PC-3 (cell line): Measurements from ENCODE around the gene AIG1. TPM values are rescaled to one million over a fixed set of nuclear protein-coding genes. Genes with fewer than 3 reads are reported as not detected.

Experiments
- ATAC-seq: fragments of 200-7000 bp; cut with Tn5 transposase; 2 replicates; pipeline ENCODE4 v1.9.1; 2020; ENCODE audit warnings: mild to moderate bottlenecking, moderate library complexity
- BruUV-seq: library from RNA; stranded (reverse); fragments of 400-500 nt; replicated peaks from 2 replicates; lab custom pipeline; 2021; lab: Mats Ljungman, UMichigan
- CTCF ChIA-PET: fragments of 300-600 bp; sonication (Branson Sonifier 250); formaldehyde crosslinking; loops from one replicate; lab custom pipeline; 2022; ENCODE audit warnings: antibody characterized with exemption; lab: Charles Lee
- POLR2A ChIA-PET: fragments of 300-600 bp; sonication (Branson Sonifier 250); formaldehyde crosslinking; loops from one replicate; lab custom pipeline; 2022; ENCODE audit warnings: antibody characterized with exemption; ENCODE audit not compliant: unreplicated experiment; lab: Charles Lee
- DNase-seq: peaks from one replicate; pipeline ENCODE4 v3.0.0-alpha.2; 2015
- H2AFZ ChIP-seq: fragments of 300-600 bp; sonication (generic); 2 replicates; pipeline ENCODE4 v1.6.0; 2016; ENCODE audit warnings: antibody characterized with exemption, low read length
- H3F3A ChIP-seq: fragments of 300-600 bp; sonication (generic); one replicate; pipeline ENCODE4 v1.6.0; 2017; ENCODE audit warnings: antibody characterized with exemption, low read length, control low read depth, mild to moderate bottlenecking; ENCODE audit not compliant: unreplicated experiment
- H3K27ac ChIP-seq: fragments of 300-600 bp; sonication (generic); 2 replicates; pipeline ENCODE4 v1.5.1; 2016; ENCODE audit warnings: mild to moderate bottlenecking, low read length
- H3K27me3 ChIP-seq: fragments of 300-600 bp; sonication (generic); 2 replicates; pipeline ENCODE4 v1.6.1; 2016; ENCODE audit warnings: low read length, mixed read lengths
- H3K36me3 ChIP-seq: fragments of 300-600 bp; sonication (generic); 2 replicates; pipeline ENCODE4 v1.6.1; 2016; ENCODE audit warnings: low read depth, mixed run types, low read length, mixed read lengths
- H3K4me1 ChIP-seq: fragments of 300-600 bp; sonication (generic); 2 replicates; pipeline ENCODE4 v1.5.1; 2016; ENCODE audit warnings: low read length; ENCODE audit not compliant: insufficient read depth
- H3K4me2 ChIP-seq: fragments of 300-600 bp; sonication (generic); 2 replicates; pipeline ENCODE4 v1.6.0; 2016; ENCODE audit warnings: low read length
- H3K4me3 ChIP-seq: fragments of 300-600 bp; sonication (generic); 2 replicates; pipeline ENCODE4 v1.5.1; 2016; ENCODE audit warnings: mild to moderate bottlenecking, low read length, mixed read lengths
- H3K79me2 ChIP-seq: fragments of 300-600 bp; sonication (generic); 2 replicates; pipeline ENCODE4 v1.6.1; 2017; ENCODE audit warnings: low read length, mixed read lengths
- H3K9ac ChIP-seq: fragments of 300-600 bp; sonication (generic); 2 replicates; pipeline ENCODE4 v1.6.0; 2016; ENCODE audit warnings: mild to moderate bottlenecking, low read length
- H3K9me2 ChIP-seq: fragments of 300-600 bp; sonication (generic); replicated peaks from 2 replicates; pipeline ENCODE4 v1.6.1; 2016; ENCODE audit warnings: mixed run types, low read length, mixed read lengths
- H3K9me3 ChIP-seq: fragments of 300-600 bp; sonication (generic); 2 replicates; pipeline ENCODE4 v1.6.1; 2016; ENCODE audit warnings: low read length, mixed read lengths
- H4K20me1 ChIP-seq: fragments of 300-600 bp; sonication (generic); 2 replicates; pipeline ENCODE4 v1.6.1; 2016; ENCODE audit warnings: low read length, mixed read lengths
- CTCF ChIP-seq: fragments of 300-600 bp; sonication (generic); conservative IDR thresholded peaks from 2 replicates; pipeline ENCODE4 v1.5.1; 2017; ENCODE audit warnings: antibody characterized with exemption, low read depth, mild to moderate bottlenecking, low read length
- EZH2 ChIP-seq: fragments of 300-600 bp; sonication (generic); IDR thresholded peaks from one replicate; pipeline ENCODE4 v1.6.1; 2017; ENCODE audit warnings: antibody characterized with exemption, mild to moderate bottlenecking, low read length; ENCODE audit not compliant: unreplicated experiment
- EZH2phosphoT487 ChIP-seq: fragments of 300-600 bp; sonication (generic); IDR thresholded peaks from 2 replicates; pipeline ENCODE4 v1.6.1; 2018; ENCODE audit warnings: mild to moderate bottlenecking, antibody characterized with exemption, low read length, borderline replicate concordance
- intact Hi-C: fragments of 100-400 bp; cut with micrococcal nuclease; formaldehyde crosslinking; loops from 2 replicates; pipeline ENCODE4 v1.9.0; 2023
- total RNA-seq: library from RNA; depleted of rRNA; stranded (reverse); fragments of >200 nt; gene quantifications from 2 replicates; pipeline ENCODE4 v1.2.3, GENCODE V29; 2014

The AIG1 gene
- total RNA-seq, 1 experiment from 2014 or later, result 32.7 TPM

- intact Hi-C loops, result no loop called here
- no peak overlapping the region for H3K4me2 ChIP-seq
- H3K4me3 ChIP-seq, result no peak overlapping the region
- ATAC-seq, result no peak
- no peaks in the 10 kb centered on the region for H3F3A ChIP-seq
- no peak overlapping the region for H3K9ac ChIP-seq
- no TSS peak for BruUV-seq
- DNase-seq, result no peak
- no peaks in the 10 kb centered on the region for H3K4me1 ChIP-seq
- no peaks in the 10 kb centered on the region for H3K79me2 ChIP-seq
- no peaks in the 10 kb centered on the region for H3K27me3 ChIP-seq
- POLR2A ChIA-PET, result no interaction called here
- no peak for TF ChIP-seq EZH2phosphoT487
- TF ChIP-seq EZH2, result no peak
- no peak for TF ChIP-seq CTCF
- no peaks in the 10 kb centered on the region for H3K9me3 ChIP-seq
- no peaks in the 10 kb centered on the region for H4K20me1 ChIP-seq
- CTCF ChIA-PET, result no interaction called here
- no peak overlapping the region for H2AFZ ChIP-seq
- H3K36me3 ChIP-seq, result no peaks in the 10 kb centered on the region; the same call in 1 of the 2 replicates
- no peak overlapping the region for H3K27ac ChIP-seq
- no peaks in the 10 kb centered on the region for H3K9me2 ChIP-seq
These were observed 50.8 kb downstream of the AIG1 start for GRCh38 chr6:143111443-143111842.

- no TSS peak for BruUV-seq
- Histone ChIP-seq H3K4me2 (no peak overlapping the region), H4K20me1 (no peaks in the 10 kb centered on the region), H3K79me2 (no peaks in the 10 kb centered on the region), H3K4me1 (no peaks in the 10 kb centered on the region), H3K9me3 (no peaks in the 10 kb centered on the region), H2AFZ (no peak overlapping the region), H3K27me3 (no peaks in the 10 kb centered on the region), H3K27ac (no peak overlapping the region), H3K9me2 (no peaks in the 10 kb centered on the region), H3K9ac (no peak overlapping the region), H3F3A (no peaks in the 10 kb centered on the region), H3K36me3 (no peaks in the 10 kb centered on the region; the same call in 1 of the 2 replicates), H3K4me3 (no peak overlapping the region)
- CTCF ChIA-PET, result no interaction called here
- POLR2A ChIA-PET, result no interaction called here
- intact Hi-C loops, result no loop called here
- DNase-seq (no peak), ATAC-seq (no peak)
- TF ChIP-seq CTCF, result no peak
These were observed 51.5 kb downstream of the AIG1 start for GRCh38 chr6:143112084-143112768.

GRCh38 chr6:143112837-143113236 is 52.1 kb downstream of the AIG1 start:
- Histone ChIP-seq H3K4me2 (no peak overlapping the region), H3K79me2 (no peaks in the 10 kb centered on the region), H3K27me3 (no peaks in the 10 kb centered on the region), H3K9me2 (no peaks in the 10 kb centered on the region), H3K4me1 (no peaks in the 10 kb centered on the region), H3F3A (no peaks in the 10 kb centered on the region), H3K9ac (no peak overlapping the region), H2AFZ (no peak overlapping the region), H4K20me1 (no peaks in the 10 kb centered on the region), H3K9me3 (no peaks in the 10 kb centered on the region), H3K27ac (no peak overlapping the region), H3K36me3 (no peaks in the 10 kb centered on the region; the same call in 1 of the 2 replicates), H3K4me3 (no peak overlapping the region)
- ChIA-PET CTCF (no interaction called here), POLR2A (no interaction called here)
- intact Hi-C loops, result no loop called here
- BruUV-seq, result no TSS peak
- TF ChIP-seq CTCF, result no peak
- TF ChIP-seq EZH2phosphoT487, result no peak
- no peak for TF ChIP-seq EZH2
- ATAC-seq (no peak), DNase-seq (no peak)
